GM21619 (cell line): Measurements from ENCODE around the gene BAIAP3.
A peak's percentile ranks its signal among the peaks of the same experiment; 100 is the strongest.

Source experiments
- ATAC-seq: cut with Tn5 transposase; IDR thresholded peaks from one replicate; pipeline ENCODE4 v1.9.1; 2021; ENCODE audit not compliant: unreplicated experiment

The BAIAP3 gene

DNA sequence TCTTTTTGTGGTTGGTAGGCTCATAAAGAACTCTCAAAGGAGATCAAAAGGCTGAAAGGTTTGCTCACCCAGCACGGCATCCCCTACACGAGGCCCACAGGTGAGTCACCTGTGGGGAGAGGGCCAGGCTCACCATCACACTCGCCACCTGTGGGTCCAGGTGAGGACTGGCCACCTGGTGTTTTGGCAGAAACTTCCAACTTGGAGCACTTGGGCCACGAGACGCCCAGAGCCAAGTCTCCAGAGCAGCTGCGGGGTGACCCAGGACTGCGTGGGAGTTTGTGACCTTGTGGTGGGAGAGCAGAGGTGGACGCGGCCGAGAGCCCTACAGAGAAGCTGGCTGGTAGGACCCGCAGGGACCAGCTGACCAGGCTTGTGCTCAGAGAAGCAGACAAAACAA lies 29.4 kb downstream of the BAIAP3 start:
- no peak for ATAC-seq

DNA sequence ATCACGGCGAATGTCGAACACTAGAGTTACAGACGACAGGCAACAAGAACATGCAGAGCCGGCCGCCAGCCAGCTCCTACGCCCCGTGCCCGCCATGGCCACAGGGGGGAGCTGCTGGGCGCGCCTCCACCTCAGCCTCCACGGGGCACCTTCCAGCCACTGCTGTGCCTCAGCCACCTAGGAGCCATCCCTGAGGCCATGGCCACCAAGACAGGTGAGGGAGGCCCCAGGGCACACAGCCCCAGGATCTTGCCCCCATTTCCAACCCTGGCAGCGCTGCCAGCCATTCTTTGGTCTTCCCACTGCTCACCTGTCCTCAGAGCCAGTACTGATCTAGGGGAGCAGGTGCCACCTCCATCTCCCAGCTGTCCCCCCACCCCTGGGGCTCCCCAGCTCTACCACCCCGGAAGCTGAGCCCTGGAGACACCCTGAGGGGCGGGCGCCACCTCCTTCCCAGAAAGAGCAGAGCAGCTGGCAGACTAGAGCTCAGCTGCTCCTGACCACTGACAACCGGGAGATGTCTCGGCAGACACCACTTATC lies 30.1 kb downstream of the BAIAP3 start:
- ATAC-seq, result no peak

- ATAC-seq, result no peak
Observed at GRCh38 chr16:1364510-1364909, 31.1 kb downstream of the BAIAP3 start.

DNA sequence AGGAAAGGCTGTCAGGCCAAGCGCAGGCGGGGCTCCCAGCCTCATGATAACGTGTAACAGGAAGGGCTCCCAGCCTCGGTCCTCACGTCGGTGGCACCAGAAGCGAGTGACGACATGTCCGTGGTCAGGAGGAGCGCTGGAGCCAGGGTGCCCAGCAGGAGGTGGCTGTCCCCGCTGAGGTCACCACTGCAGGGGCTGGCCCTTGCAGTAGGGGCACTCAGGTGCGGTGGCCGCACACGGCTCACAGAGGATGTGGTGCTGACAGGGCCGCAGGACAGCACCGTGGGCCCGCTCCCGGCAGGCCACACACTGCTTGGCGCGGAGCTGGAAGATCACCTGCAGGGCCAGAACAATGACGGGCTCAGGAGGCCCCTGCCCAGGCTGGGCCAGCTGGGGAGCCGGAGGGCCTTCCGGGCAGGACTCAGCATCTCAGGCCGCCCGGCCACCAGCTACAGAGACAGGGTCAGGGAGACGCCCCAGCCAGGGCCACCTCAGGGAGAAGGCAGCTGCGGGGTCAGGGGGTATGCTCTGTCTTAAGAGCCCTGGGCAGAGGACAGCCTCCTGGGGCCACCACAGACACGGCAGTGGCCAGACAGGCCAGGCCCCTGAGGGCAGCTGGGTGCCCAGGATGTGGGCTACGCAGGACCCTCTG lies 32.7 kb downstream of the BAIAP3 start:
- no peak for ATAC-seq

DNA sequence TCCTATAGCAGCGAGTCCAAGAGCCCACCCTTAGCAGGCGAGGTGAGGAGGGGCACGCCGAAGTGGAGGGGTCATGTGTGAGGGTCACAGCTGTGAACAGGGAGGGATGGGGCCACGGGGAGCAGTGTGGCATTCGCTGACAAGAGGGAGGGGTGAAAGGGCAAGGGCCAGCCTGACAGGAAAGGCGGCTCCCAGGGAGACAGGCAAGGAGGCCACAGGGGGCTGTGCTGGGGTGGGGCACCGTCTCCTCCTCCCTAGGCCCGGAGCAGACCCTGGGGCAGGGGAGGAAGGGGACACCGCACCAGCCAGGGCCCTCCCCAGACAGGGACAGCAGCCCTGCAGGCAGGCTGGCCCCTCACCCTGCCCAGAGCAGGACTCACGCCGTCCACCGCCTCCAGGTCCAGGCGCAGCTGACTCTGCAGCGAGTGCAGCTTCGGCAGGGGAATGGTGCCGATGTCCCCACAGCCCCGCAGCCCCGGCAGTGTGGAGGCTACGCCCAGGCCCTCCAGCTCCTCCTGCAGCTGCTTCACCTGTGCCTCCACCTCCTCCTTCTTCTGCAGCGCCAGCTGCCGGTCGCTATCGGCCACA lies 33.4 kb downstream of the BAIAP3 start:
- ATAC-seq, result no peak

DNA sequence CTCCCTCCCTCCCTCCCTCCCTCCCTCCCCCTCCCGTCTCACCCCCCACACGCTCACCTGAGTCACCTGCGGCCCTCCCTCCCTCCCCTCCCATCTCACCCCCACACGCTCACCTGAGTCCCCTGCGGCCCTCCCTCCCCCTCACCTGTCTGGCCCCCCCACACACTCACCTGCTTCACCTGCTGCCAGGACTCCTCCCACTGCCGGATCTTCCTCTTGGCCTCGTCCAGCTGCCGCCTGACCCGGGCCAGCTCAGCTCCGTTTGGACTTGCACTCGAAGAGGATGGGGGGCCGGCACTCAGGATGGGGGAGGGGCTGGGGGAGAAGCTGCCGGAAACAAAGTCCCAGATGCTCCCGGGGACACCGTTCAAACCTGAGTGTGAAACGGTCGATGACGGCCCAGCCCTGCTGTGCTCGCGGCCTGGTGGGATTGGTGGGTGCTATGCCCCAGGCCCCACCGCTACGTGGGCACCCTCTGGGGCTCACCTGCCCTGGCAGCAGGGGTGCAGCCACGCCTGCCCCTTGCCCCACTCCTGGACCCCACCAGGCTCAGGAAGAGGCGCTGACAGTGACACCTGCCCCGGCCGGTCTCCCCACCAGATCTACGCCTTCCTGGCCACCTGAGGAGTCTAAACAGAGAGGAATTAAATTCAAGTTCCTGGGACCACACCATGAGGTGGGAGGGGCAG lies 34.2 kb downstream of the BAIAP3 start:
- ATAC-seq, result no peak

- no peak for ATAC-seq
Observed at GRCh38 chr16:1371054-1371978, 37.9 kb downstream of the BAIAP3 start.

DNA sequence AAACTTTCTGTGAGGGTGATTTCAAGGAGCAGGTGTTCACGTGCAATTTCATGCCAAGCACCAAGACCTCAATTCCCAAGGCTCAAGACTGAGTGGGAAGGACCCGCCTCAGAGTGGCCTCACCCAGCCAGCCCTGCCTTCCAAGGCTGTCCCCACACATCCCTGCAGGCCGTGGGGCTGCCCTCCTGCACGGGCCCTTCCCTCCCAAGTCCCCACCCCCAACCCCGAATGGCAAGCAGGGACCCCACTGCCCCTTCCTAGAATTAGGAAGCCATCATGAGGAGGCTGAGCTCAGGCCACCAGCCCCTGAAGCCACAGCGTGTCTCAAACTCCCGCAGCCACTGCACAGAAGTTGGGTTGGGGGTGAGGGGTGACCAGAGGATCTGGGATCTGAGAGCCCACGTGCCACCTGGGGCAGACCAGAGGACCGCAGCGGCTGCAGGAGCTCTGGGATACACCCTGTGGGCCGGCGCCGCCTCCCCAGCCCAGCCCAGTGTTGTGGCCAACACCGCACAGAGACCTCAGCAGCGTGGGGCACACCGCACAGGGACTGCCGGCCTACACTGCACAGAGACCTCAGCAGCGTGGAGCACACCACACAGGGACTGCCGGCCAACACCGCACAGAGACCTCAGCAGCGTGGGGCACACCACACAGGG lies 39.0 kb downstream of the BAIAP3 start:
- no peak for ATAC-seq

DNA sequence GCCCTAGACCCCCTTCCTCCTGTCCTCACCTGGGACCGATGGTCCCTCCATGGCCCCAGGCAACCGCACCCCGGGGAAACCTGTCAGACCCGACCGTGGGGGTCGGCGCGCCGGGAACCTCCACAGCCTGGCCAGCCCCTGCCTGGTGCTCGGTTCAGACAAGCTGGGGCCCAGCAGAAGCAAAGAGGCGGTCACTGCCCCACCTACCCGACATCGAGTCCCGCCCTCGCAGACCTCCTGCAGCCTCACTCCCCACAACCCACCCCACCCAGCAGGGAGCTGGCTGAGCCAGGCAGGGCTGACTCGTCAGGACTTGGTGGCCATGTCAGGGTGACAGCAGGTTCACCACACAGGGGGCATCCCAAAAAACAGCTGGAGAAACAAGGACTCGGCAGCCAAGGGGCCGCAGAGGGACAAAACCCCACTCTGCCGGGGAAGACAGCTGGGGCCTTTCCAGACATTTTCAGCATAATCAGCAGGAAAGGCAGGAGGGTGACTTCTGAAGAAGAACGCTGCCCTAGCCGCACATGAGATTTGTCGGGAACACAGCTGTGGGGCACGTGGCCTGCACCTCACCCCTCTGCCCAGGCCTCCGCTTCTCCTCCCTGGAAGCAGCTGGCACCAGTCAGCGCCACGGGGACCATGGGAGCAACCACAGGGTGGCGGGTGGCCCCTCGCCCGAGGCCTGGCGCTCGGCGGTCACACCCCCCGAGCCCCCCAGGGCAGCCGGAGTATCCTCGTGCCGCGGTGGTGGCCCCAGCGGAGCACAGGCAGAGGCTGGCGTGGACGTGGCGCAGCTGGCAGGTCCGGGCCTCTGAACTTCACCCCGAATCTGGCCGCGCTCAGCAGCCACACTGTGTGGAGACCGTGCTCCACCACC lies 41.2 kb downstream of the BAIAP3 start:
- ATAC-seq, result no peak

DNA sequence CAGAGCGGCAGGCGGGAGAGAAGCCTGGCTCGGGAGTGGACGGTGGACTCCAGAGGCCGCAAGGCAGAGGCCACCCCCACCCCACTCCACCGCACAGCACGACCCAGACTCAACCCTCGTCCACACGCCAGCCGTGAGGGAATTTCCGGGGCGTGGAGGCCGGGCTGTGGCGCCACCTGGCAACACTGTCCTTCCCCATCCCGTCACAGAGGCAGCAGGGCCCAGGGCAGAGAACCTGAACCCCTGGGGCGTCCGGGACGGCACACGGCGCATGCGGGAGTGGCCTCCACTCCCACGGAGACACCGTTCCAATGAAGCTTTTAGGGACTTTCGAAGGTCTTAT lies 41.8 kb downstream of the BAIAP3 start:
- ATAC-seq, result no peak

GRCh38 chr16:1375741-1376410 lies 42.4 kb downstream of the BAIAP3 start:
- no peak for ATAC-seq

DNA sequence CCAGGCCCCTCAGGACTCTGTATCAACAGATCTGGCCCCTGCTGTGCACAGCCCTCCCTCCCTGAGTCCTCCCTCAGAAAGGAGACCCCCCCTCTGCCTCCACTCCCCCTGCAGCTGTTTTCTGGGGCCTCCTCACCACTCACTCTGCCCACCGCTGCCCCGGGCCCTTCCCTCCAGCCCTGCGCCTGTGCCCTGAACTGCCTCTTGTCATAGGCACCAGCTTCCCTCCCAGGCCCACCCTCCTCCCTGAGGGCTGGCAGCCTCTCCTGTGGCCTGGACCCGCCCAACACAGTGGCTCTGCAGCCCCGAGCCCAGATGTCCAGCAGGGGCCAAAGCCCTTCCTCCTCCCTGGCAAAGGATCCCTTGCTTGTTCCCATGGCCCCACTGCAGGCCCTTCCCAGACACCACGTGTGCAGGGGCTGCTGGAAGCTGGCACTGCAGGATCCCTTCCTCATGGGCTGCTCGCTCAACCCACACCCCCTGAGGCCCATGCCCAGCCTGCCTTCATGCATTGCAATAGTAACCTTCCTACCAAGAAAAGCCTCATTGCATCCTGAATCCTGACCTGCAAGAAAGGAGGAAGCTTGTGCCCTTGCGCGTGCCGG lies 44.1 kb downstream of the BAIAP3 start:
- ATAC-seq, result no peak

DNA sequence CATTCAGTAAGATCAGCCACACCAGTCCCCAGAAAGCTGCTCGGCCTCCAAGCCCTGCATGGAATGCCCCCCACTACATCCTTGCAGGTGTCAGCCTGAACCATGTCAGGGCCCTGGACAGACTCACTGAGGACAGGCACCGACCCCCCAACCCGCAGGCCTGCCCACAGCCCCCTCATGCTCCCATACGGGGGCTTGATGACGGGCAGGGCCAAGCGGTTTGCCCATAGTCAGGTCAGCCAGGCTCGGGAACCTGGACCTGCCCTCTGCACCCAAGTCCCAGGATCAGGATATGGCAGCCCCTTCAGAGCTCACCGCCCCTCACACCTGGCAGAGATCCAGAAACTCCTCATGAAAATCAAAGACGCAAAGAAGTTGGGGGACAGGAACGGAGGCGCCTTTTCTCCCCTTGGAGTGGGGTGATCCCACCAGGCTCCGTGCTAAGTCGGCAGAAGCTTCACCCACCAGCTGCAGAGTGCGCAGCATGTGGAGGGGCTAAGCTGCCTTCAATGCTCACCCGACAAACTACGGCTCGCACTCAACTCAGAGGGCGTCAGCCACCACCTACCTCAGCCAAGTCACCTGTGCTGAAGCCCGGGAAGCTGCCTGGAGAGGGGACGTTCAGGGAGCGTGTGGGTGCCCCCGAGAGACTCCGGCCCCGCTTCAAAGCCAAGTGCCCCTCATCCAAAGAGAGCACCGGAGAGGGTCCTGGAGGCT lies 44.8 kb downstream of the BAIAP3 start:
- no peak for ATAC-seq

DNA sequence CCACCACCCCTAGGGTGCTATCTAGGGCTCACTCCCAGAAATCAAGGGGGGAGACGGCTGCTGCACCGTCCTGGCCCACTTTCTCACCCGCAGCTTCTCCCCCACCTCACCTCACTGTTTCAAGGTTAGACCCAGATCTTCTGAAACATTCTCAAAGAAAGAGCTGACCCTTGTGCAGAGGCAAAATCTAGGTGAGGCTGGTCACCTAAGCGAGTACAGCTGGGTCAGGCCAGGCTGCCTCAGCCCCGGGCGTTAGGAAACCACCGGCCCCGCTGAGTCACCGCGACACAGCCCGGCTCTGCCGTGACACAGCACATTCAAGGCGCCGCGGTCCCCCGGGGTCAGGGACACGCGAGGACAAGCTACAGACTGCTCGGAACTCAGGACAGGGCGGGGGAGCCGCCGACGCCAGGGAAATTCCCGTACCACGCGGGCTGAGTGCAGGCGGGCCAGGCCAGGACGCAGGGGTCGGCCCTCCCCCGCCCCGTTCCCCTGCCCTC lies 45.4 kb downstream of the BAIAP3 start:
- peak; percentile 53 for ATAC-seq

GRCh38 chr16:1379304-1380076 lies 46.0 kb downstream of the BAIAP3 start:
- ATAC-seq, result peak; percentile 41

DNA sequence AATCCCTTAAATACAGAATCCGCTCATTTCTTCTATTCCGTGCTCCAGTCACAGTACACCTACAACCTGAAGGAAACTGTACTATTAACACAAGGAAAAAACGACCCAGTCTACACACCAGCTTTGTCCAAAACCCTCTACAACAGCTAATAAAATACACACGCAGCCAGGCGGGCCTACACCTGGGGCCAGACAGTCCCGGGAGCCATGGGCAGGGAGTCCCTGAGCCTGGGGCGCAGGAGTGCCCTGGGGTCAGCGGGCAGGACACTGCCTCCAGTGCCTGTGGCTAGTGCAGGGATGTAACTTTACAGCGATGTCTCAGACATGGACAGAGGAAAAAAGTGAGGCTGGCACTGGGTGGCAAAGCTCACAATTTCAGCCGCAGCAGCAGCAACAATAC lies 46.8 kb downstream of the BAIAP3 start:
- ATAC-seq, result no peak
